SK-N-SH treated with all-trans-retinoic acid at 6 μM for 48 hours (cell line): ENCODE data around the gene PACS1.

Experiments used
- CSDC2 ChIP-seq: fragments of 250-450 bp; sonication (Bioruptor Pico); IDR thresholded peaks from 2 replicates; pipeline ENCODE4 v1.5.0; 2020; ENCODE audit warnings: mild to moderate bottlenecking, moderate library complexity
- ESRRG ChIP-seq: fragments of 250-450 bp; sonication (Bioruptor Pico); IDR thresholded peaks from 2 replicates; pipeline ENCODE4 v1.6.1; 2021; ENCODE audit warnings: mild to moderate bottlenecking
- OSR1 ChIP-seq: fragments of 250-450 bp; sonication (Bioruptor Pico); IDR thresholded peaks from 2 replicates; pipeline ENCODE4 v1.8.0; 2022; ENCODE audit warnings: moderate library complexity, mild to moderate bottlenecking, inconsistent platforms
- ZFP30 ChIP-seq: fragments of 450-650 bp; formaldehyde crosslinking; IDR thresholded peaks from 2 replicates; pipeline ENCODE4 v1.5.0; 2022; ENCODE audit warnings: mild to moderate bottlenecking, moderate library complexity
- ZNF565 ChIP-seq: fragments of 450-650 bp; formaldehyde crosslinking; conservative IDR thresholded peaks from 2 replicates; pipeline ENCODE4 v1.5.0; 2020; ENCODE audit warnings: low read depth, mild to moderate bottlenecking, moderate library complexity
- ZNF8 ChIP-seq: fragments of 450-650 bp; formaldehyde crosslinking; IDR thresholded peaks from 2 replicates; pipeline ENCODE4 v1.5.0; 2020; ENCODE audit warnings: mild to moderate bottlenecking, moderate library complexity
- TF ChIP-seq, protein P1 (sequence below): fragments of 250-450 bp; sonication (Bioruptor Pico); IDR thresholded peaks from 2 replicates; pipeline ENCODE4 v1.5.1; 2020; ENCODE audit warnings: low read depth, mild to moderate bottlenecking, moderate library complexity
- TF ChIP-seq, protein P2 (sequence below): fragments of 250-450 bp; sonication (Bioruptor Pico); IDR thresholded peaks from 2 replicates; pipeline ENCODE4 v1.8.0; 2020; ENCODE audit warnings: mild to moderate bottlenecking, moderate library complexity, borderline replicate concordance

DNA sequence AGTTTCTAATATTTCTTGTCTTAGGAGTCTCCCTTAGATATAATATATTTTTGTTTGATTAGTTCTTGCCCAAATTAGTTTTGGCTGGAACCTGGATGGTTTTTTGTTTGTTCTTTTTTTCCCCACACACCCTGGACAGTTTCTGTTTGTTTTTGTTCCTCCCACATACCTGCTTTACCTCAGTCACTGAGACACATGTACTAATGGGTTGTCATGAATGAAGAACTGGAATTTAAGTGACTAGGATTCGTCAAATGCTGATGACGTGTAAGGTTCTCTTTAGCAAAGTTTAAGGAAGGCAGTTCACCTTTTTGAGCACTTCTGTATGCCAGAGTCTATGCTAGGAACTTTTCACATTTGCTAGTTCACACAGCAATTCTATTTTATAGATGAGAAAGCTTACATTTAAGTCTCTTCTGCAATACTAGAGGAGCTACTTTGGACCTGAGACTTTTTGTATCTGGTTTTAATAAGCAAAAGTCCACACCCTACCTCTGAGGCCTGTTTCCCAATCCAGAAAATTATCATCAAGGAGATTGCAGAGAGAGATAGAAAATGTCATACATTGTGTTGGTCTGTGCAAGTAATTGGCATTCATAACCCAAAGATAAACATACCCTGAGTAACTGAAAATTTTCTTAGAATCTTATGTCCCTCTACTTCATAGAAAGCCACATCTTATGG, 111.7 kb downstream of the PACS1 start:
- TF ChIP-seq ZFP30 (CRISPR knock-in tag) (no peak), ZNF565 (no peak), ZNF8 (CRISPR knock-in tag) (no peak), OSR1 (CRISPR knock-in tag) (no peak), ESRRG (CRISPR knock-in tag) (no peak), CSDC2 (CRISPR knock-in tag) (no peak)
- TF ChIP-seq, protein P1, sequence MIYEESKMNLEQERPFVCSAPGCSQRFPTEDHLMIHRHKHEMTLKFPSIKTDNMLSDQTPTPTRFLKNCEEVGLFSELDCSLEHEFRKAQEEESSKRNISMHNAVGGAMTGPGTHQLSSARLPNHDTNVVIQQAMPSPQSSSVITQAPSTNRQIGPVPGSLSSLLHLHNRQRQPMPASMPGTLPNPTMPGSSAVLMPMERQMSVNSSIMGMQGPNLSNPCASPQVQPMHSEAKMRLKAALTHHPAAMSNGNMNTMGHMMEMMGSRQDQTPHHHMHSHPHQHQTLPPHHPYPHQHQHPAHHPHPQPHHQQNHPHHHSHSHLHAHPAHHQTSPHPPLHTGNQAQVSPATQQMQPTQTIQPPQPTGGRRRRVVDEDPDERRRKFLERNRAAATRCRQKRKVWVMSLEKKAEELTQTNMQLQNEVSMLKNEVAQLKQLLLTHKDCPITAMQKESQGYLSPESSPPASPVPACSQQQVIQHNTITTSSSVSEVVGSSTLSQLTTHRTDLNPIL (CRISPR knock-in tag) = no peak
- TF ChIP-seq, protein P2, sequence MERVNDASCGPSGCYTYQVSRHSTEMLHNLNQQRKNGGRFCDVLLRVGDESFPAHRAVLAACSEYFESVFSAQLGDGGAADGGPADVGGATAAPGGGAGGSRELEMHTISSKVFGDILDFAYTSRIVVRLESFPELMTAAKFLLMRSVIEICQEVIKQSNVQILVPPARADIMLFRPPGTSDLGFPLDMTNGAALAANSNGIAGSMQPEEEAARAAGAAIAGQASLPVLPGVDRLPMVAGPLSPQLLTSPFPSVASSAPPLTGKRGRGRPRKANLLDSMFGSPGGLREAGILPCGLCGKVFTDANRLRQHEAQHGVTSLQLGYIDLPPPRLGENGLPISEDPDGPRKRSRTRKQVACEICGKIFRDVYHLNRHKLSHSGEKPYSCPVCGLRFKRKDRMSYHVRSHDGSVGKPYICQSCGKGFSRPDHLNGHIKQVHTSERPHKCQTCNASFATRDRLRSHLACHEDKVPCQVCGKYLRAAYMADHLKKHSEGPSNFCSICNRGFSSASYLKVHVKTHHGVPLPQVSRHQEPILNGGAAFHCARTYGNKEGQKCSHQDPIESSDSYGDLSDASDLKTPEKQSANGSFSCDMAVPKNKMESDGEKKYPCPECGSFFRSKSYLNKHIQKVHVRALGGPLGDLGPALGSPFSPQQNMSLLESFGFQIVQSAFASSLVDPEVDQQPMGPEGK (CRISPR knock-in tag) = no peak
